BLaER1 (cell line): ENCODE measurements around the gene SERPINB2.
A peak's percentile ranks its signal among the peaks of the same experiment; 100 is the strongest.

Experiments used
- H3K27ac ChIP-seq: shearing (Covaris generic); formaldehyde crosslinking; 2 replicates; pipeline ENCODE4 v1.8.1; 2022
- H3K27me3 ChIP-seq: shearing (Covaris generic); formaldehyde crosslinking; 2 replicates; pipeline ENCODE4 v1.8.1; 2022
- H3K36me3 ChIP-seq: shearing (Covaris generic); formaldehyde crosslinking; 2 replicates; pipeline ENCODE4 v1.8.1; 2022
- H3K4me1 ChIP-seq: shearing (Covaris generic); formaldehyde crosslinking; 2 replicates; pipeline ENCODE4 v1.8.1; 2022
- H3K4me2 ChIP-seq: shearing (Covaris generic); formaldehyde crosslinking; 2 replicates; pipeline ENCODE4 v1.8.1; 2022
- H3K4me3 ChIP-seq: shearing (Covaris generic); formaldehyde crosslinking; 2 replicates; pipeline ENCODE4 v1.8.1; 2022
- H3K9ac ChIP-seq: shearing (Covaris generic); formaldehyde crosslinking; 2 replicates; pipeline ENCODE4 v1.8.1; 2022
- H3K9me3 ChIP-seq: shearing (Covaris generic); formaldehyde crosslinking; 2 replicates; pipeline ENCODE4 v1.8.1; 2022
- H4K20me1 ChIP-seq: shearing (Covaris generic); formaldehyde crosslinking; 2 replicates; pipeline ENCODE4 v1.8.1; 2022
- Cebpa-rat ChIP-seq: shearing (Covaris generic); IDR thresholded peaks from 2 replicates; pipeline ENCODE4 v1.8.1; 2022

SERPINB2 gene

GRCh38 chr18:63903851-63904570 is 16.5 kb downstream of the SERPINB2 start:
- H3K9me3 ChIP-seq = no peaks in the 10 kb centered on the region
- no peak overlapping the region for H3K4me2 ChIP-seq
- H4K20me1 ChIP-seq = no peaks in the 10 kb centered on the region
- H3K36me3 ChIP-seq = no peaks in the 10 kb centered on the region
- no peak overlapping the region for H3K4me3 ChIP-seq
- TF ChIP-seq Cebpa-rat = no peak
- H3K27ac ChIP-seq = no peak overlapping the region
- no peak overlapping the region for H3K9ac ChIP-seq
- H3K27me3 ChIP-seq = no peaks in the 10 kb centered on the region
- peaks cover 13% of the 10 kb centered on the region for H3K4me1 ChIP-seq

GRCh38 chr18:63904694-63905093 is 17.2 kb downstream of the SERPINB2 start:
- peaks cover 13% of the 10 kb centered on the region for H3K4me1 ChIP-seq
- H3K9me3 ChIP-seq = no peaks in the 10 kb centered on the region
- peak overlapping the region; percentile 16; the same call in 1 of the 2 replicates for H3K27ac ChIP-seq

DNA sequence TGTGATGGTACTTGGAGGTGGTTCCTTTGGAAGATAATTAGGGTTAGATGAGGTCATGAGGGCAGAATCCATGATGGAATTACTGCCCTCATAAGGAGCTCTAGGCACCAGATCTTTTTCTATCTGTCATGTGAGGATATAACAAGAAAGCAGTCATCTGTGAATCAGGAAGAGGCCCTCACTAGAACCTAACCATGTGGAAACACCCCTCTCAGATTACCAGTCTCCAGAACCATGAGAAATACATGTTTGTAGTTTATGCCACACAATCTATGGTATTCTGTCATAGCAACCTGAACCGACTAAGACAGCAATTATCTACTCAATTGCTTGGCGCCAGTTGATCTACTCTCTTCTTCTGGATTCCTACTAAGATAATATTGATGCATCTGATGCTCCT is 17.9 kb downstream of the SERPINB2 start:
- no peaks in the 10 kb centered on the region for H4K20me1 ChIP-seq
- H3K4me2 ChIP-seq = peak overlapping the region; percentile 47
- no peaks in the 10 kb centered on the region for H3K36me3 ChIP-seq
- no peak overlapping the region for H3K4me3 ChIP-seq
- TF ChIP-seq Cebpa-rat = no peak
- no peaks in the 10 kb centered on the region for H3K9me3 ChIP-seq
- H3K9ac ChIP-seq = no peak overlapping the region
- H3K27ac ChIP-seq = peak overlapping the region; percentile 16; the same call in 1 of the 2 replicates
- H3K4me1 ChIP-seq = peaks cover 13% of the 10 kb centered on the region
- no peaks in the 10 kb centered on the region for H3K27me3 ChIP-seq

More at GRCh38 chr18:63904694-63905093, 17.2 kb downstream of the SERPINB2 start:
- TF ChIP-seq Cebpa-rat = no peak
- Histone ChIP-seq H3K4me2 (peak overlapping the region; percentile 47; the same call in 1 of the 2 replicates), H3K4me3 (no peak overlapping the region), H4K20me1 (no peaks in the 10 kb centered on the region), H3K27me3 (no peaks in the 10 kb centered on the region), H3K9ac (no peak overlapping the region), H3K36me3 (no peaks in the 10 kb centered on the region)

DNA sequence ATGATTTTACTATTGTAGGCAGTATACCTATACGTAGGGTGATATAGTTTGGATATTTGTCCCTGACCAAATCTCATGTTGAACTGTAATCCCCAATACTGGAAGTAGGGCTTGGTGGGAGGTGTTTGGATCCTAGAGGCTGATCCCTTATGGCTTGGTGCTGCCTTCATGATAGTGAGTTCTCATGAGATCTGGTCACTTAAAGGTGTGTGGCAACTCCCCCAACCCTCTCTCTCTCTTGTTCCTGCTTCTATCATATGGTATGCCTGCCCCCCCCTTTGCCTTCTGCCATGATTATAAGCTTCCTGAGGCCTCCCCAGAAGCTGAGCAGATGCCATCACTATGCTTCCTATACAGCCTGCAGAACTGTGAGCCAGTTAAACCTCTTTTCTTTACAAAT is 18.6 kb downstream of the SERPINB2 start:
- Histone ChIP-seq H3K27ac (no peak overlapping the region), H3K4me2 (peak overlapping the region; percentile 47; the same call in 1 of the 2 replicates), H3K9ac (no peak overlapping the region), H4K20me1 (no peaks in the 10 kb centered on the region), H3K4me1 (peaks cover 13% of the 10 kb centered on the region), H3K36me3 (no peaks in the 10 kb centered on the region), H3K4me3 (no peak overlapping the region), H3K27me3 (no peaks in the 10 kb centered on the region), H3K9me3 (no peaks in the 10 kb centered on the region)
- TF ChIP-seq Cebpa-rat = no peak

DNA sequence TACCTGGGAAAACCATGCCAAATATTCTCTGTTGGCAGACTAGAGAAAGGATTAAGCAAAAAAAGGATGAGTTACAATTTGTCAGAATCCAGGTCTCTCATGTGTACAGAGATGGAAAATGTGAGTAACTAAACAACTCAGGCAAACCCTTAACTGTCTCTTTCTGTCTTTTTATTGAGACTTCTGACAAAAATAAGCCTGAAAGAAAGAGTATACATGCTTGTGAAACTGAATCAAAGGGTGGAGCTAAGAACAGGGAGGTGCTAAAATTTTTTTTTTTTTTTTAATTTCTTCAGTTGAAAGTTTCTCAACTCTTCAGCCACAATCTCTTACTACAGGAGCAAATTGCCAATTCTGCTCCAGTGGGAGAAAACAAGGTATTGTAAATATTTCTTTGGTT is 20.2 kb downstream of the SERPINB2 start, which contains the start of gene SERPINB10:
Gene SERPINB10 (plus strand): TSS at position 295 of the 400 bp plus-strand sequence. CDS start 7,553 bp downstream, outside the sequence.
- no peak within 1 kb of the TSS for H3K9ac ChIP-seq
- no peaks in the 10 kb centered on the region for H4K20me1 ChIP-seq
- no peaks in the 10 kb centered on the region for H3K27me3 ChIP-seq
- H3K4me3 ChIP-seq = no peak within 1 kb of the TSS
- no peak within 1 kb of the TSS for H3K27ac ChIP-seq
- H3K36me3 ChIP-seq = no peaks in the 10 kb centered on the region
- peaks cover 13% of the 10 kb centered on the region for H3K4me1 ChIP-seq
- H3K4me2 ChIP-seq = no peak within 1 kb of the TSS
- no peak for TF ChIP-seq Cebpa-rat
- no peaks in the 10 kb centered on the region for H3K9me3 ChIP-seq

- Histone ChIP-seq H3K4me1 (peaks cover 13% of the 10 kb centered on the region), H3K9me3 (no peaks in the 10 kb centered on the region), H3K27me3 (no peaks in the 10 kb centered on the region), H3K4me2 (no peak overlapping the region), H3K9ac (no peak overlapping the region), H4K20me1 (no peaks in the 10 kb centered on the region), H3K27ac (no peak overlapping the region), H3K4me3 (no peak overlapping the region), H3K36me3 (no peaks in the 10 kb centered on the region)
- TF ChIP-seq Cebpa-rat = no peak
Measured at GRCh38 chr18:63908858-63909257, 21.4 kb downstream of the SERPINB2 start.

- Histone ChIP-seq H3K9me3 (no peaks in the 10 kb centered on the region), H3K4me2 (no peak overlapping the region), H3K4me3 (no peak overlapping the region), H3K4me1 (peaks cover 13% of the 10 kb centered on the region), H3K27me3 (no peaks in the 10 kb centered on the region), H4K20me1 (no peaks in the 10 kb centered on the region), H3K27ac (no peak overlapping the region), H3K9ac (no peak overlapping the region), H3K36me3 (no peaks in the 10 kb centered on the region)
- no peak for TF ChIP-seq Cebpa-rat
Measured at GRCh38 chr18:63909870-63910269, 22.4 kb downstream of the SERPINB2 start.

- H3K4me3 ChIP-seq = no peak overlapping the region
- no peaks in the 10 kb centered on the region for H3K36me3 ChIP-seq
- H3K9me3 ChIP-seq = no peaks in the 10 kb centered on the region
- H4K20me1 ChIP-seq = no peaks in the 10 kb centered on the region
- no peak for TF ChIP-seq Cebpa-rat
- H3K4me2 ChIP-seq = no peak overlapping the region
- no peaks in the 10 kb centered on the region for H3K4me1 ChIP-seq
- no peaks in the 10 kb centered on the region for H3K27me3 ChIP-seq
- no peak overlapping the region for H3K9ac ChIP-seq
- no peak overlapping the region for H3K27ac ChIP-seq
Measured at GRCh38 chr18:63917817-63918216, 30.3 kb downstream of the SERPINB2 start.

GRCh38 chr18:63922049-63922448 is 34.5 kb downstream of the SERPINB2 start:
- Histone ChIP-seq H4K20me1 (no peaks in the 10 kb centered on the region), H3K27me3 (no peaks in the 10 kb centered on the region), H3K9ac (no peak overlapping the region), H3K4me1 (no peaks in the 10 kb centered on the region), H3K9me3 (no peaks in the 10 kb centered on the region), H3K4me2 (no peak overlapping the region), H3K27ac (no peak overlapping the region), H3K36me3 (no peaks in the 10 kb centered on the region), H3K4me3 (no peak overlapping the region)
- no peak for TF ChIP-seq Cebpa-rat

DNA sequence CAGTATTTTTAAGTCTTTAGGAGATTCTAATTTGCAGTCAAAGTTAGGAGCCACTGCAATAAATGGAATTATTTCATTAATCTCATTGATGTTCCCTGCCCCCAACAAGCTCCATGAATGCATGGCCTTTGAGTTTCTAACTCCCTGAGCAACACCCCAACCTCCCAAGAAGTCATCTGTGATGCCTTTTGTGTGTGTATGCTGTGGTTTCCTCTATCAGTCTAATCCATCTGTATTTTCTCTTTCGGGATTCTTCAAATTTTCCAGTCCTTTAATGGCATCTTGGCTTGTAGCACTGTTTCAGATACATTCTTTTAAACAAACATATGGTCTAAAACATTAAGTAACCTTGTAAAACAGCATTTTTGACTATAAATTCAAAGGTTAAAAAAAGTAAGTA is 37.0 kb downstream of the SERPINB2 start:
- H3K27ac ChIP-seq = no peak overlapping the region
- peaks cover 6% of the 10 kb centered on the region; the same call in 1 of the 2 replicates for H3K4me1 ChIP-seq
- no peaks in the 10 kb centered on the region for H3K36me3 ChIP-seq
- H3K4me3 ChIP-seq = no peak overlapping the region
- H3K4me2 ChIP-seq = no peak overlapping the region
- H3K9ac ChIP-seq = no peak overlapping the region
- H3K9me3 ChIP-seq = no peaks in the 10 kb centered on the region
- no peaks in the 10 kb centered on the region for H4K20me1 ChIP-seq
- H3K27me3 ChIP-seq = no peaks in the 10 kb centered on the region
- TF ChIP-seq Cebpa-rat = no peak
